GM23338 (cell line): ENCODE measurements around the gene PPFIBP1. TPM values are rescaled to one million over a fixed set of nuclear protein-coding genes. Genes with fewer than 3 reads are reported as not detected.

Source experiments
- ATAC-seq: fragments of 200-7000 bp; cut with Tn5 transposase; 3 replicates; pipeline ENCODE4 v1.9.1; 2020
- DNase-seq: peaks from one replicate; pipeline ENCODE4 v3.0.0-alpha.2; 2015; ENCODE audit warnings: low spot score
- H2AFZ ChIP-seq: fragments of 200-600 bp; sonication (generic); 2 replicates; pipeline ENCODE4 v1.8.0; 2016; ENCODE audit warnings: antibody characterized with exemption, mild to moderate bottlenecking, moderate library complexity
- H3F3A ChIP-seq: fragments of 200-600 bp; sonication (generic); replicated peaks from 2 replicates; pipeline ENCODE4 v1.8.0; 2017; ENCODE audit warnings: antibody characterized with exemption, mixed run types, low read depth
- H3K27ac ChIP-seq: fragments of 200-600 bp; sonication (generic); 2 replicates; pipeline ENCODE4 v1.6.1; 2016; ENCODE audit warnings: low read depth
- H3K27me3 ChIP-seq: fragments of 200-600 bp; sonication (generic); 2 replicates; pipeline ENCODE4 v1.8.0; 2016; ENCODE audit warnings: mild to moderate bottlenecking, mixed run types, moderate library complexity; ENCODE audit not compliant: insufficient read depth
- H3K36me3 ChIP-seq: fragments of 200-600 bp; sonication (generic); 2 replicates; pipeline ENCODE4 v1.8.0; 2016; ENCODE audit warnings: mild to moderate bottlenecking; ENCODE audit not compliant: insufficient read depth
- H3K4me1 ChIP-seq: fragments of 200-600 bp; sonication (generic); 2 replicates; pipeline ENCODE4 v1.8.0; 2016; ENCODE audit warnings: mild to moderate bottlenecking, moderate library complexity; ENCODE audit not compliant: insufficient read depth
- H3K4me2 ChIP-seq: fragments of 200-600 bp; sonication (generic); 2 replicates; pipeline ENCODE4 v1.7.1; 2017; ENCODE audit warnings: mixed run types
- H3K4me3 ChIP-seq: fragments of 200-600 bp; sonication (generic); 2 replicates; pipeline ENCODE4 v1.6.1; 2016; ENCODE audit warnings: mixed run types
- H3K79me2 ChIP-seq: fragments of 200-600 bp; sonication (generic); replicated peaks from 2 replicates; pipeline ENCODE4 v1.8.0; 2017; ENCODE audit warnings: mild to moderate bottlenecking; ENCODE audit not compliant: insufficient read depth
- H3K9me2 ChIP-seq: fragments of 200-600 bp; sonication (generic); 2 replicates; pipeline ENCODE4 v1.8.0; 2017; ENCODE audit not compliant: insufficient read depth
- H4K20me1 ChIP-seq: fragments of 200-600 bp; sonication (generic); replicated peaks from 2 replicates; pipeline ENCODE4 v1.8.0; 2017; ENCODE audit warnings: mild to moderate bottlenecking; ENCODE audit not compliant: insufficient read depth
- H3K27ac Mint-ChIP-seq: 2 replicates; pipeline ENCODE4 v1.8.0; 2020; ENCODE audit warnings: inconsistent platforms, mild to moderate bottlenecking, moderate library complexity, mixed read lengths
- H3K27me3 Mint-ChIP-seq: 3 replicates; pipeline ENCODE4 v1.8.0; 2022; ENCODE audit warnings: low read depth, mild to moderate bottlenecking, moderate library complexity, mixed read lengths, inconsistent platforms; ENCODE audit not compliant: insufficient read depth, poor library complexity
- H3K36me3 Mint-ChIP-seq: 3 replicates; pipeline ENCODE4 v1.8.0; 2021; ENCODE audit warnings: low read depth, mild to moderate bottlenecking, inconsistent platforms, moderate library complexity, mixed read lengths
- H3K4me1 Mint-ChIP-seq: 3 replicates; pipeline ENCODE4 v1.8.0; 2020; ENCODE audit warnings: mild to moderate bottlenecking, inconsistent platforms, mixed read lengths
- H3K4me3 Mint-ChIP-seq: 3 replicates; pipeline ENCODE4 v1.8.0; 2021; ENCODE audit warnings: moderate library complexity, mild to moderate bottlenecking, inconsistent platforms, mixed read lengths
- H3K9me3 Mint-ChIP-seq: 3 replicates; pipeline ENCODE4 v1.8.0; 2020; ENCODE audit warnings: moderate library complexity, mild to moderate bottlenecking, inconsistent platforms, mixed read lengths
- CREB1 ChIP-seq: fragments of 250-450 bp; sonication (Bioruptor Pico); IDR thresholded peaks from 2 replicates; pipeline ENCODE4 v1.5.0; 2020; ENCODE audit warnings: low read depth, mild to moderate bottlenecking, moderate library complexity
- CTCF ChIP-seq, 2 experiments: fragments of 200-600 bp in 1 of 2; sonication (generic) in 1 of 2; conservative IDR thresholded peaks; 2 replicates each; pipeline versions ENCODE4 v1.5.1 to v1.6.1; 2016 to 2017; ENCODE audit warnings: antibody characterized with exemption in 2 of 2, low read depth in 2 of 2, mild to moderate bottlenecking in 2 of 2, moderate library complexity in 1 of 2
- ETS1 ChIP-seq: IDR thresholded peaks from 2 replicates; pipeline ENCODE4 v1.6.1; 2016; ENCODE audit warnings: antibody characterized with exemption
- EZH2 ChIP-seq: fragments of 200-600 bp; sonication (generic); IDR thresholded peaks from one replicate; pipeline ENCODE4 v1.8.0; 2017; ENCODE audit warnings: antibody characterized with exemption, mild to moderate bottlenecking, low read depth; ENCODE audit not compliant: unreplicated experiment
- EZH2phosphoT487 ChIP-seq: fragments of 200-600 bp; sonication (generic); IDR thresholded peaks from one replicate; pipeline ENCODE4 v1.8.1; 2018; ENCODE audit warnings: antibody characterized with exemption; ENCODE audit not compliant: unreplicated experiment
- JUNB ChIP-seq: IDR thresholded peaks from one replicate; pipeline ENCODE4 v1.6.1; 2016; ENCODE audit warnings: antibody characterized with exemption; ENCODE audit not compliant: unreplicated experiment
- NANOG ChIP-seq: IDR thresholded peaks from 2 replicates; pipeline ENCODE4 v1.6.1; 2016; ENCODE audit warnings: antibody characterized with exemption, borderline replicate concordance
- POLR2AphosphoS5 ChIP-seq: IDR thresholded peaks from 2 replicates; pipeline ENCODE4 v1.6.1; 2016; ENCODE audit warnings: antibody characterized with exemption, low read depth
- REST ChIP-seq: IDR thresholded peaks from one replicate; pipeline ENCODE4 v1.6.1; 2018; ENCODE audit warnings: antibody characterized with exemption; ENCODE audit not compliant: unreplicated experiment
- STAT1 ChIP-seq: IDR thresholded peaks from one replicate; pipeline ENCODE4 v1.6.1; 2016; ENCODE audit warnings: antibody characterized with exemption; ENCODE audit not compliant: unreplicated experiment
- ZNF114 ChIP-seq: fragments of 250-450 bp; sonication (Bioruptor Pico); IDR thresholded peaks from 2 replicates; pipeline ENCODE4 v1.5.0; 2020; ENCODE audit warnings: mild to moderate bottlenecking, moderate library complexity
- ZNF331 ChIP-seq: fragments of 250-450 bp; sonication (Bioruptor Pico); IDR thresholded peaks from 2 replicates; pipeline ENCODE4 v1.5.0; 2020; ENCODE audit warnings: low read depth, mild to moderate bottlenecking, moderate library complexity
- ZNF462 ChIP-seq: fragments of 250-450 bp; sonication (Bioruptor Pico); IDR thresholded peaks from 2 replicates; pipeline ENCODE4 v1.5.0; 2020; ENCODE audit warnings: mild to moderate bottlenecking, moderate library complexity
- polyA plus RNA-seq: library from polyadenylated mRNA; unstranded; fragments of >200 nt; fragmentation: Nextera tagmentation; extraction: Ambion mirVana; gene quantifications from 2 replicates; pipeline ENCODE4 v1.2.1, GENCODE V29; 2016
- total RNA-seq: library from RNA; depleted of rRNA; stranded (reverse); fragments of >200 nt; shearing (Covaris generic); gene quantifications from 2 replicates; pipeline ENCODE4 v1.2.3, GENCODE V29; 2014

PPFIBP1 gene
- total and polyA plus RNA-seq, 2 experiments from 2014 or later: 33.2 to 41.9 TPM

- no peak overlapping the region for H3K4me3 Mint-ChIP-seq
- no peaks in the 10 kb centered on the region for H3K4me1 Mint-ChIP-seq
- ATAC-seq: no peak
- H3K4me3 ChIP-seq: no peak overlapping the region
- H3K36me3 Mint-ChIP-seq: no peaks in the 10 kb centered on the region
- TF ChIP-seq JUNB (no peak), NANOG (no peak), ZNF114 (CRISPR knock-in tag) (no peak), ETS1 (no peak), ZNF331 (CRISPR knock-in tag) (no peak), CTCF (conservative IDR thresholded peaks at IDR 0.05; ENCODE audit: low read depth in 2 of 2) (no peak), CREB1 (CRISPR knock-in tag) (no peak), ZNF462 (CRISPR knock-in tag) (no peak), EZH2phosphoT487 (no peak), POLR2AphosphoS5 (no peak), EZH2 (no peak), STAT1 (no peak), REST (no peak)
- H3K79me2 ChIP-seq: no peaks in the 10 kb centered on the region
- no peaks in the 10 kb centered on the region for H3K9me2 ChIP-seq
- H3K36me3 ChIP-seq: no peaks in the 10 kb centered on the region
- no peaks in the 10 kb centered on the region for H3K27me3 ChIP-seq
- H3F3A ChIP-seq: no peaks in the 10 kb centered on the region
- no peak overlapping the region for H3K27ac ChIP-seq
- no peaks in the 10 kb centered on the region for H3K27me3 Mint-ChIP-seq
- no peak overlapping the region for H3K27ac Mint-ChIP-seq
- no peak for DNase-seq
- no peaks in the 10 kb centered on the region for H3K4me1 ChIP-seq
- no peak overlapping the region for H3K4me2 ChIP-seq
- no peak overlapping the region for H2AFZ ChIP-seq
- H3K9me3 Mint-ChIP-seq: no peaks in the 10 kb centered on the region
- no peaks in the 10 kb centered on the region for H4K20me1 ChIP-seq
Measured at GRCh38 chr12:27493260-27493940, 30.6 kb upstream of the PPFIBP1 start.
